Calu3 (cell line): ENCODE measurements around the gene CYP4F3. TPM values are rescaled to one million over a fixed set of nuclear protein-coding genes. Genes with fewer than 3 reads are reported as not detected.

Source experiments
- BruUV-seq: library from RNA; stranded (reverse); fragments of 400-500 nt; replicated peaks from 2 replicates; lab custom pipeline; 2021; lab: Mats Ljungman, UMichigan
- CTCF ChIA-PET: fragments of 300-600 bp; sonication (Branson Sonifier 250); formaldehyde crosslinking; loops from one replicate; lab custom pipeline; 2022; ENCODE audit warnings: antibody characterized with exemption; lab: Charles Lee
- DNase-seq: peaks from one replicate; pipeline ENCODE4 v3.0.0; 2022
- H3K27ac Mint-ChIP-seq: one replicate; pipeline ENCODE4 v1.8.0; 2022; ENCODE audit warnings: mixed read lengths; ENCODE audit not compliant: unreplicated experiment
- H3K27me3 Mint-ChIP-seq: one replicate; pipeline ENCODE4 v1.8.0; 2022; ENCODE audit warnings: mixed read lengths; ENCODE audit not compliant: unreplicated experiment
- H3K36me3 Mint-ChIP-seq: one replicate; pipeline ENCODE4 v1.8.0; 2022; ENCODE audit warnings: mild to moderate bottlenecking, moderate library complexity, mixed read lengths; ENCODE audit not compliant: insufficient read depth, unreplicated experiment
- H3K4me1 Mint-ChIP-seq: one replicate; pipeline ENCODE4 v1.8.0; 2022; ENCODE audit warnings: mild to moderate bottlenecking, low read depth, mixed read lengths; ENCODE audit not compliant: unreplicated experiment
- H3K4me3 Mint-ChIP-seq: one replicate; pipeline ENCODE4 v1.8.0; 2022; ENCODE audit warnings: mild to moderate bottlenecking, low read depth, moderate library complexity, mixed read lengths; ENCODE audit not compliant: unreplicated experiment
- H3K9me3 Mint-ChIP-seq: one replicate; pipeline ENCODE4 v1.8.0; 2022; ENCODE audit warnings: low read depth, mixed read lengths; ENCODE audit not compliant: unreplicated experiment
- intact Hi-C: fragments of 100-400 bp; cut with micrococcal nuclease; formaldehyde crosslinking; loops from one replicate; pipeline ENCODE4 v1.10.0; 2022; ENCODE audit not compliant: unreplicated experiment
- total RNA-seq: library from RNA; stranded (reverse); gene quantifications from 2 replicates; pipeline ENCODE4 v1.2.3, GENCODE V29; 2022
- TF ChIP-seq, protein P1 (sequence below): fragments of 200-600 bp; IDR thresholded peaks from one replicate; pipeline ENCODE4 v1.8.0; 2022; ENCODE audit warnings: antibody characterized with exemption; ENCODE audit not compliant: unreplicated experiment

The CYP4F3 gene
- total RNA-seq, 1 experiment from 2014 or later = 6.9 TPM

DNA sequence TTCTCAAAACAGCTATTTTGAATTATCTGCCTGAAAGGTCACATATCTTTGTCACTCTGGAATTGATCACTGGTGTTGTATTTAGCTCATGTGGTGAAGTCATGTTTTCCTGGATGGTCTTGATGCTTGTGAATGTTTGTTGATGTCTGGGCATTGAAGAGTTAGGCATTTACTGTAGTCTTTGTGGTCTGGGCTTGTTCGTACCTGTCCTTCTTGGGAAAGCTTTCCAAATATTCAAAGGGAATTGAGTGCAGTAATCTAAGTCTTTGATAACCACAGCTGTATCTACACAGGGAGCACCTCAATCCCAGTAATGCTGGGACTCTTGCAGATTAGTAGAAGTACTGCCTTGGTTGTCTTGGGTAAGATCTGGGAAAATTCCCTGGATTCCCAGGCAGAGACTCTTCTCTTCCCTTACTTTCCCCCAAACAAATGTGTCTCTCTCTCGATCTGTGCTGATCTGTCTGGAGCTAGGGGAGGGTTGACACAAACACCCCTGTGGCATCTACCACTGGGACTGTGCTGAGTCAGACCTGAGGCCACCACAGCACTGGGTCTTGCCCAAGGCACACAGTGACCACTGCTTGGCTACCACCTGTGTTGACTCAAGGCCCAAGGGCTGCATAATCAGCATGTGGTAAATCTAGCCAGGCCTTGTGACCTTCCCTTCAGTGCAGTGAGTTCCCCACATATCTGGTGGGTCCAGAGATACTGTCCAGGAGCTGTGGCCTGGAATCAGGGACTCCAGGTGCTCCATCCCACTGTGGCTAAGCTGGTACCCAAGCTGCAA is 5.5 kb upstream of the CYP4F3 start:
- Mint-ChIP-seq H3K9me3 (no peaks in the 10 kb centered on the region), H3K27me3 (no peaks in the 10 kb centered on the region), H3K36me3 (peaks cover 3% of the 10 kb centered on the region), H3K27ac (no peak overlapping the region), H3K4me3 (no peak overlapping the region), H3K4me1 (peaks cover 31% of the 10 kb centered on the region)
- CTCF ChIA-PET = interaction anchor here (0.8 kb wide), 1 partner anchor 175 kb away, joined by 4 read pairs; no protein-coding TSS in a partner anchor
- BruUV-seq = no TSS peak
- DNase-seq = no peak
- intact Hi-C loops = no loop called here
- TF ChIP-seq, protein P1, sequence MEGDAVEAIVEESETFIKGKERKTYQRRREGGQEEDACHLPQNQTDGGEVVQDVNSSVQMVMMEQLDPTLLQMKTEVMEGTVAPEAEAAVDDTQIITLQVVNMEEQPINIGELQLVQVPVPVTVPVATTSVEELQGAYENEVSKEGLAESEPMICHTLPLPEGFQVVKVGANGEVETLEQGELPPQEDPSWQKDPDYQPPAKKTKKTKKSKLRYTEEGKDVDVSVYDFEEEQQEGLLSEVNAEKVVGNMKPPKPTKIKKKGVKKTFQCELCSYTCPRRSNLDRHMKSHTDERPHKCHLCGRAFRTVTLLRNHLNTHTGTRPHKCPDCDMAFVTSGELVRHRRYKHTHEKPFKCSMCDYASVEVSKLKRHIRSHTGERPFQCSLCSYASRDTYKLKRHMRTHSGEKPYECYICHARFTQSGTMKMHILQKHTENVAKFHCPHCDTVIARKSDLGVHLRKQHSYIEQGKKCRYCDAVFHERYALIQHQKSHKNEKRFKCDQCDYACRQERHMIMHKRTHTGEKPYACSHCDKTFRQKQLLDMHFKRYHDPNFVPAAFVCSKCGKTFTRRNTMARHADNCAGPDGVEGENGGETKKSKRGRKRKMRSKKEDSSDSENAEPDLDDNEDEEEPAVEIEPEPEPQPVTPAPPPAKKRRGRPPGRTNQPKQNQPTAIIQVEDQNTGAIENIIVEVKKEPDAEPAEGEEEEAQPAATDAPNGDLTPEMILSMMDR = no peak

DNA sequence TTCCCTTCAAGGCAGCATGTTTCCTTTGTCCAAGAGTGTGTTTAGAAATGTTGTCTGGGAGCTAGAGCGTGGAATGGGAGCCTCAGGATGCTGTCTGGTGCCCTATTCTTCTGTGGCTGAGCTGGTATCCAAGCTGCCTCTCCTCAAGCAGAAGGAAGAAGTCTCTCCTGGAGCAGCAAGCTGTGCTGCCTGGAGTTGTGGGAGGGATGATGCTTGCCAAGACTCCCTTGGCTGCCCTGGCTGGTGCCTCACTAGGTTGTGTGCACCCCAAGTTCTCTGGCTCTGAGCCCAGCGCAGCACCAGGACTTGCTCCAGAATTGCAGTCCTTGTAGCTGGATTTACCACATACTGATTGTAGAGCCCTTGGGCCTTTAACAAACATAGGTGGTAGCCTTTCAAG is 4.7 kb upstream of the CYP4F3 start:
- H3K27me3 Mint-ChIP-seq = no peaks in the 10 kb centered on the region
- no peak overlapping the region for H3K4me3 Mint-ChIP-seq
- H3K4me1 Mint-ChIP-seq = peaks cover 39% of the 10 kb centered on the region
- BruUV-seq = no TSS peak
- no peaks in the 10 kb centered on the region for H3K9me3 Mint-ChIP-seq
- peaks cover 10% of the 10 kb centered on the region for H3K36me3 Mint-ChIP-seq
- no peak overlapping the region for H3K27ac Mint-ChIP-seq
- CTCF ChIA-PET = interaction anchor here (0.8 kb wide), 1 partner anchor 174 kb away, joined by 4 read pairs; no protein-coding TSS in a partner anchor
- intact Hi-C loops = no loop called here
- DNase-seq = no peak
- TF ChIP-seq, protein P1 = no peak

DNA sequence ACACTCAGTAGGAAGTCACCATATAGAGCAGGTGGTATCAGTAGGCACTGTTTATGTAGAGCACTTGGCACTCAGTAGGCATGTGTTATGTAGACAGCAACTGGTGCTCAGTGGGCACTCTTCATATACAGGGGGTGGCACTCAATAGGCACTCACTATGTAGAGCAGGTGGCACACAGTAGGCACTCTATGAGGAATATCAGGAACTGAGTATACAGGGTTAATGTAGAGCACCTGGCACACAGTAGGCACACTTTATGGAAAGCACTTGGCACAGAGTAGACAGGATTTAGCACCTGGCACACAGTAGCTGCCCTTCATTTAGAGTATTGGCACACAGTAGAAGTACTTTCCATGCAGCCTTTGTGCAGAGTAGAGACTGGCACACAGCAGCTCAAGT is 1.1 kb upstream of the CYP4F3 start:
- H3K9me3 Mint-ChIP-seq = peaks cover 4% of the 10 kb centered on the region
- BruUV-seq = no TSS peak
- H3K27me3 Mint-ChIP-seq = no peaks in the 10 kb centered on the region
- intact Hi-C loops = no loop called here
- TF ChIP-seq, protein P1 = no peak
- no peak overlapping the region for H3K4me3 Mint-ChIP-seq
- DNase-seq = no peak
- H3K27ac Mint-ChIP-seq = peak overlapping the region; percentile 93
- H3K4me1 Mint-ChIP-seq = peaks cover 45% of the 10 kb centered on the region
- peaks cover 15% of the 10 kb centered on the region for H3K36me3 Mint-ChIP-seq
- CTCF ChIA-PET = no interaction called here

DNA sequence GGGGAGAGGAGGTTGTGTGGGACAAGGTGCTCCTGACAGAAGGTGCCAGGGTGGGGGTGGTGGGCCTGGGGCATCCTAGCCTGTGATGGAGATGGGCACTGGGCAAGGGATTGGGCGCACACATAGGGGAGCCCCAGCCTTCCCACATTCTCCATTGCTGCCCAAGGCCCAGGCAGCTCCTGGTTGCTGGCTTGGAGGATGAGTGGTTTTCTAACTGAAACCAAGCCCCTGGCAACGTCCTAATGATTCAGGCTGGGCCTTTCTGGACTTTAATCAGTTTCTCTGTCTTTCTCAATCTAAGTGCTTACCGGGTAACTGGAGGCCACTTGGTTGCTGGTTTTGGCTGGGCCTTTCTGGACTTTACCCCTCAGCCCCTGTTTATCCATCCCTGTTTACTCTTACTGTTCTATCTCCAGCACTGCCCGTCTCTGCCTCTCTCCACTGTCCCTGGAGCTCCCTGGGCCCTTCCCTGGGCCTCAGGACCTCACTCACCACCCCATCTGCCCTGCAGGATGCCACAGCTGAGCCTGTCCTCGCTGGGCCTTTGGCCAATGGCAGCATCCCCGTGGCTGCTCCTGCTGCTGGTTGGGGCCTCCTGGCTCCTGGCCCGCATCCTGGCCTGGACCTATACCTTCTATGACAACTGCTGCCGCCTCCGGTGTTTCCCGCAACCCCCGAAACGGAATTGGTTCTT is 354 bp downstream of the CYP4F3 start:
- Mint-ChIP-seq H3K36me3 (peaks cover 15% of the 10 kb centered on the region), H3K4me1 (peaks cover 34% of the 10 kb centered on the region), H3K27me3 (no peaks in the 10 kb centered on the region), H3K4me3 (peak overlapping the region; percentile 57), H3K27ac (peak overlapping the region; percentile 93), H3K9me3 (peaks cover 4% of the 10 kb centered on the region)
- TF ChIP-seq, protein P1 = no peak
- TSS peak; percentile 74 for BruUV-seq
- DNase-seq = no peak
- CTCF ChIA-PET = interaction anchor here (0.5 to 1.6 kb wide), 3 partner anchors 61 to 366 kb away, joined by 3 to 5 read pairs (median 3); no protein-coding TSS in a partner anchor
- intact Hi-C loops = no loop called here
